ENCODE results near the gene OGFOD3. TPM values are rescaled to one million over a fixed set of nuclear protein-coding genes. Genes with fewer than 3 reads are reported as not detected.

Gene OGFOD3
- total and polyA plus RNA-seq, 9 of the 15 experiments (the other 6 are each of a cell fraction or from before 2014, with no cell fraction given): 0.69 to 44.7 (median 18.9) TPM

DNA sequence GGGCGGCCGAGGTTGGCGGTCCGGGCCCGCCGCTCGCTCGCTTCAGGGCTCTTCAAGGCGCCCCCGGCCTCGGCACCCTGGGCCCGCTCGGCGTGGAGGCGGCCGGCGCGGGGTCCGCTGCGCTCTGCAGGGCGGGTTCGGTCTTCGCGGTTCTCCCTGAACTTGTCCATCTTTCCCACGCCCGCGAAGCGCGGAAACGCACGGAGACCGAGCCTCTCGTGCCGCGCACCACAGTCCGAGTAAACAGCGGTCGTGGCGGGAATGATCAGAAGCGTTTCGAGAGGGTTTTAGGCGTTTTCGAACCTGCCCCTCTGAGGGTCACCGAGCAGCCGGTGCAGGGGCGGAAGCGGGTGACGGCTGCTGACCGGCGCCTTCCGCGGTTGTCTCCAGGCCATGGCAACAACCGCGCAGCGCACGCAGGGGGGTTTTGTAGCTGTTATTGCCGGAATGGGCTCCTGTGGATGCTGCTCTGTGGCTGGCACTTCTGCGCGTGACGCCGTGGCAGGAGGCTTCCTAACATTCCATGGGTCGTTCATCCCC lies 40.6 kb upstream of the OGFOD3 start (continued):
- TF ChIP-seq ZNF134 (CRISPR knock-in tag; conservative IDR thresholded peaks at IDR 0.05): no peak
- TF ChIP-seq CBFA2T3 (IDR thresholded peaks at IDR 0.05): no peak
- no peak for TF ChIP-seq MYNN (IDR thresholded peaks at IDR 0.05)
- no peak for TF ChIP-seq MYNN (CRISPR knock-in tag; IDR thresholded peaks at IDR 0.05)
- no peak for TF ChIP-seq SETDB1 (IDR thresholded peaks at IDR 0.05; ENCODE audit: low read length)
- TF ChIP-seq CBX1 (IDR thresholded peaks at IDR 0.05; ENCODE audit: low read depth): no peak
- no peak for TF ChIP-seq BRF1 (IDR thresholded peaks at IDR 0.05; ENCODE audit: borderline replicate concordance, extremely low read depth, insufficient read length)
- TF ChIP-seq, protein P1, sequence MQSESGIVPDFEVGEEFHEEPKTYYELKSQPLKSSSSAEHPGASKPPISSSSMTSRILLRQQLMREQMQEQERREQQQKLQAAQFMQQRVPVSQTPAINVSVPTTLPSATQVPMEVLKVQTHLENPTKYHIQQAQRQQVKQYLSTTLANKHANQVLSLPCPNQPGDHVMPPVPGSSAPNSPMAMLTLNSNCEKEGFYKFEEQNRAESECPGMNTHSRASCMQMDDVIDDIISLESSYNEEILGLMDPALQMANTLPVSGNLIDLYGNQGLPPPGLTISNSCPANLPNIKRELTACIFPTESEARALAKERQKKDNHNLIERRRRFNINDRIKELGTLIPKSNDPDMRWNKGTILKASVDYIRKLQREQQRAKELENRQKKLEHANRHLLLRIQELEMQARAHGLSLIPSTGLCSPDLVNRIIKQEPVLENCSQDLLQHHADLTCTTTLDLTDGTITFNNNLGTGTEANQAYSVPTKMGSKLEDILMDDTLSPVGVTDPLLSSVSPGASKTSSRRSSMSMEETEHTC (IDR thresholded peaks at IDR 0.05): no peak
- TF ChIP-seq, protein P2, sequence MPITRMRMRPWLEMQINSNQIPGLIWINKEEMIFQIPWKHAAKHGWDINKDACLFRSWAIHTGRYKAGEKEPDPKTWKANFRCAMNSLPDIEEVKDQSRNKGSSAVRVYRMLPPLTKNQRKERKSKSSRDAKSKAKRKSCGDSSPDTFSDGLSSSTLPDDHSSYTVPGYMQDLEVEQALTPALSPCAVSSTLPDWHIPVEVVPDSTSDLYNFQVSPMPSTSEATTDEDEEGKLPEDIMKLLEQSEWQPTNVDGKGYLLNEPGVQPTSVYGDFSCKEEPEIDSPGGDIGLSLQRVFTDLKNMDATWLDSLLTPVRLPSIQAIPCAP (CRISPR knock-in tag; IDR thresholded peaks at IDR 0.05; ENCODE audit: borderline replicate concordance): no peak
- TF ChIP-seq, protein P3, sequence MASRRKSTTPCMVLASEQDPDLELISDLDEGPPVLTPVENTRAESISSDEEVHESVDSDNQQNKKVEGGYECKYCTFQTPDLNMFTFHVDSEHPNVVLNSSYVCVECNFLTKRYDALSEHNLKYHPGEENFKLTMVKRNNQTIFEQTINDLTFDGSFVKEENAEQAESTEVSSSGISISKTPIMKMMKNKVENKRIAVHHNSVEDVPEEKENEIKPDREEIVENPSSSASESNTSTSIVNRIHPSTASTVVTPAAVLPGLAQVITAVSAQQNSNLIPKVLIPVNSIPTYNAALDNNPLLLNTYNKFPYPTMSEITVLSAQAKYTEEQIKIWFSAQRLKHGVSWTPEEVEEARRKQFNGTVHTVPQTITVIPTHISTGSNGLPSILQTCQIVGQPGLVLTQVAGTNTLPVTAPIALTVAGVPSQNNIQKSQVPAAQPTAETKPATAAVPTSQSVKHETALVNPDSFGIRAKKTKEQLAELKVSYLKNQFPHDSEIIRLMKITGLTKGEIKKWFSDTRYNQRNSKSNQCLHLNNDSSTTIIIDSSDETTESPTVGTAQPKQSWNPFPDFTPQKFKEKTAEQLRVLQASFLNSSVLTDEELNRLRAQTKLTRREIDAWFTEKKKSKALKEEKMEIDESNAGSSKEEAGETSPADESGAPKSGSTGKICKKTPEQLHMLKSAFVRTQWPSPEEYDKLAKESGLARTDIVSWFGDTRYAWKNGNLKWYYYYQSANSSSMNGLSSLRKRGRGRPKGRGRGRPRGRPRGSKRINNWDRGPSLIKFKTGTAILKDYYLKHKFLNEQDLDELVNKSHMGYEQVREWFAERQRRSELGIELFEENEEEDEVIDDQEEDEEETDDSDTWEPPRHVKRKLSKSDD (conservative IDR thresholded peaks at IDR 0.05; ENCODE audit: low read length): no peak
- peak in 1 of 2 experiments; percentile 38; a peak in 1 of 4 replicates for TF ChIP-seq SIN3A (IDR thresholded peaks at IDR 0.05; ENCODE audit: borderline replicate concordance in 2 of 2, control insufficient read depth in 1 of 2, low read depth in 2 of 2, low read length in 2 of 2)
- peak; percentile 31 for TF ChIP-seq RBM22 (IDR thresholded peaks at IDR 0.05; ENCODE audit: low read depth, low read length, poor library complexity, severe bottlenecking)
- no peak for TF ChIP-seq ZNF408 (CRISPR knock-in tag; IDR thresholded peaks at IDR 0.05; ENCODE audit: low read depth)
- 0 out of 2 replicates have a peak, but pooled peaks have one; percentile 2 for TF ChIP-seq ZNF24 (IDR thresholded peaks at IDR 0.05)
- no peak for TF ChIP-seq ZNF668 (CRISPR knock-in tag; IDR thresholded peaks at IDR 0.05)
- TF ChIP-seq, protein P4, sequence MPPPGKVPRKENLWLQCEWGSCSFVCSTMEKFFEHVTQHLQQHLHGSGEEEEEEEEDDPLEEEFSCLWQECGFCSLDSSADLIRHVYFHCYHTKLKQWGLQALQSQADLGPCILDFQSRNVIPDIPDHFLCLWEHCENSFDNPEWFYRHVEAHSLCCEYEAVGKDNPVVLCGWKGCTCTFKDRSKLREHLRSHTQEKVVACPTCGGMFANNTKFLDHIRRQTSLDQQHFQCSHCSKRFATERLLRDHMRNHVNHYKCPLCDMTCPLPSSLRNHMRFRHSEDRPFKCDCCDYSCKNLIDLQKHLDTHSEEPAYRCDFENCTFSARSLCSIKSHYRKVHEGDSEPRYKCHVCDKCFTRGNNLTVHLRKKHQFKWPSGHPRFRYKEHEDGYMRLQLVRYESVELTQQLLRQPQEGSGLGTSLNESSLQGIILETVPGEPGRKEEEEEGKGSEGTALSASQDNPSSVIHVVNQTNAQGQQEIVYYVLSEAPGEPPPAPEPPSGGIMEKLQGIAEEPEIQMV (tag; conservative IDR thresholded peaks at IDR 0.05; ENCODE audit: low read depth): no peak
- TF ChIP-seq NCOR1 (IDR thresholded peaks at IDR 0.05): no peak
- no peak for TF ChIP-seq FOXA1 (IDR thresholded peaks at IDR 0.05; ENCODE audit: borderline replicate concordance)
- TF ChIP-seq TEAD1 (CRISPR knock-in tag; IDR thresholded peaks at IDR 0.05): no peak
- TF ChIP-seq, protein P5, sequence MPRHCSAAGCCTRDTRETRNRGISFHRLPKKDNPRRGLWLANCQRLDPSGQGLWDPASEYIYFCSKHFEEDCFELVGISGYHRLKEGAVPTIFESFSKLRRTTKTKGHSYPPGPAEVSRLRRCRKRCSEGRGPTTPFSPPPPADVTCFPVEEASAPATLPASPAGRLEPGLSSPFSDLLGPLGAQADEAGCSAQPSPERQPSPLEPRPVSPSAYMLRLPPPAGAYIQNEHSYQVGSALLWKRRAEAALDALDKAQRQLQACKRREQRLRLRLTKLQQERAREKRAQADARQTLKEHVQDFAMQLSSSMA (CRISPR knock-in tag; IDR thresholded peaks at IDR 0.05): 0 out of 2 replicates have a peak, but pooled peaks have one; percentile 68
- TF ChIP-seq, protein P6, sequence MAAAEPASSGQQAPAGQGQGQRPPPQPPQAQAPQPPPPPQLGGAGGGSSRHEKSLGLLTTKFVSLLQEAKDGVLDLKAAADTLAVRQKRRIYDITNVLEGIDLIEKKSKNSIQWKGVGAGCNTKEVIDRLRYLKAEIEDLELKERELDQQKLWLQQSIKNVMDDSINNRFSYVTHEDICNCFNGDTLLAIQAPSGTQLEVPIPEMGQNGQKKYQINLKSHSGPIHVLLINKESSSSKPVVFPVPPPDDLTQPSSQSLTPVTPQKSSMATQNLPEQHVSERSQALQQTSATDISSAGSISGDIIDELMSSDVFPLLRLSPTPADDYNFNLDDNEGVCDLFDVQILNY (CRISPR knock-in tag; IDR thresholded peaks at IDR 0.05): 0 out of 2 replicates have a peak, but pooled peaks have one; percentile 51
